HEK293T (cell line): ENCODE data around the gene DAP.

ENCODE experiments used
- CTCF ChIA-PET: fragments of 350-600 bp; formaldehyde crosslinking; extraction: SDS; loops from one replicate; lab custom pipeline; 2021; ENCODE audit warnings: antibody characterized with exemption, inconsistent platforms; lab: Yijun Ruan, JAX
- POLR2A ChIA-PET: fragments of 350-600 bp; formaldehyde crosslinking; extraction: SDS; loops from one replicate; lab custom pipeline; 2020; ENCODE audit warnings: antibody characterized with exemption, inconsistent platforms; lab: Yijun Ruan, JAX
- DNase-seq: peaks from one replicate; pipeline ENCODE4 v3.0.0; 2012; ENCODE audit warnings: mixed read lengths; ENCODE audit errors: extremely low spot score
- ARNT ChIP-seq: fragments of 450-650 bp; IDR thresholded peaks from 2 replicates; pipeline ENCODE4 v1.6.1; 2017; ENCODE audit warnings: mild to moderate bottlenecking
- BHLHE40 ChIP-seq: fragments of 450-650 bp; IDR thresholded peaks from 2 replicates; pipeline ENCODE4 v1.6.1; 2016; ENCODE audit warnings: mild to moderate bottlenecking, moderate library complexity, borderline replicate concordance
- CTBP1 ChIP-seq: fragments of 450-650 bp; IDR thresholded peaks from 2 replicates; pipeline ENCODE4 v1.6.1; 2016; ENCODE audit warnings: borderline replicate concordance
- ELF4 ChIP-seq: fragments of 450-650 bp; IDR thresholded peaks from 2 replicates; pipeline ENCODE4 v1.6.1; 2017; ENCODE audit warnings: antibody characterized with exemption
- FOXA1 ChIP-seq: fragments of 450-650 bp; IDR thresholded peaks from 2 replicates; pipeline ENCODE4 v1.6.1; 2016; ENCODE audit warnings: mild to moderate bottlenecking
- FOXK2 ChIP-seq: fragments of 450-650 bp; IDR thresholded peaks from 2 replicates; pipeline ENCODE4 v1.6.1; 2016; ENCODE audit warnings: mild to moderate bottlenecking
- FOXM1 ChIP-seq: fragments of 450-650 bp; IDR thresholded peaks from 2 replicates; pipeline ENCODE4 v1.6.1; 2017; ENCODE audit warnings: mild to moderate bottlenecking, borderline replicate concordance
- HDGF ChIP-seq: fragments of 450-650 bp; IDR thresholded peaks from 2 replicates; pipeline ENCODE4 v1.6.1; 2017; ENCODE audit warnings: antibody characterized with exemption, borderline replicate concordance
- L3MBTL2 ChIP-seq: fragments of 450-650 bp; conservative IDR thresholded peaks from 2 replicates; pipeline ENCODE4 v1.6.1; 2016; ENCODE audit warnings: mild to moderate bottlenecking
- LEF1 ChIP-seq: fragments of 450-650 bp; IDR thresholded peaks from 2 replicates; pipeline ENCODE4 v1.6.1; 2017; ENCODE audit warnings: mild to moderate bottlenecking, borderline replicate concordance
- NFRKB ChIP-seq: fragments of 450-650 bp; IDR thresholded peaks from 2 replicates; pipeline ENCODE4 v1.6.1; 2016; ENCODE audit warnings: mild to moderate bottlenecking, moderate library complexity
- SP1 ChIP-seq: fragments of 450-650 bp; IDR thresholded peaks from 2 replicates; pipeline ENCODE4 v1.6.1; 2017
- SUZ12 ChIP-seq: fragments of 450-650 bp; IDR thresholded peaks from 2 replicates; pipeline ENCODE4 v1.6.1; 2016; ENCODE audit warnings: mild to moderate bottlenecking
- TARDBP ChIP-seq: fragments of 450-650 bp; IDR thresholded peaks from 2 replicates; pipeline ENCODE4 v1.6.1; 2016
- ZNF384 ChIP-seq: fragments of 450-650 bp; IDR thresholded peaks from 2 replicates; pipeline ENCODE4 v1.6.1; 2016
- TF ChIP-seq, protein P1 (sequence below): fragments of 450-650 bp; IDR thresholded peaks from 2 replicates; pipeline ENCODE4 v1.6.1; 2016

The DAP gene

DNA sequence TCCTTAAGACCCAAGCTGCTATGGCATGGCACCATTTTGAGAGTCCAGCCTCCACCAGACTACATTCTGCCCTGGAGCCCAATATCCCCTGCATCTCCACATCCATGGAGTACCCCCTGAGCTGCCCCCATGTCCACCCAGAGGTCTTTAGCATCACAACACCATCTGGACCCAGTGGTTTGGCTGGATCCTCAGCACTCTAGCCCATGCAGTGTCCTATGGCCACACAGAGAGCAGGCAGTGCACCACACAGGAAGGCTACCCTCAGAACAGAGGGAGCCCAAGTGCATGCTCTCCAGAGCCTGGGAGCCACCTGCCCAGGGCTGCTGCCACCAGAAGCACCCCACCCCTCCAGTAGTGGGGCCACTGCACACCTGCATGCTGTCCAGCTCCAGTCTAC, 18.6 kb upstream of the DAP start:
- no peak for TF ChIP-seq TARDBP
- ChIA-PET CTCF (no interaction called here), POLR2A (interaction anchor here (1.8 kb wide), 1 partner anchor 19 kb away, joined by 5 read pairs; the partner anchor contains the start of gene DAP)
- no peak for DNase-seq

DNA sequence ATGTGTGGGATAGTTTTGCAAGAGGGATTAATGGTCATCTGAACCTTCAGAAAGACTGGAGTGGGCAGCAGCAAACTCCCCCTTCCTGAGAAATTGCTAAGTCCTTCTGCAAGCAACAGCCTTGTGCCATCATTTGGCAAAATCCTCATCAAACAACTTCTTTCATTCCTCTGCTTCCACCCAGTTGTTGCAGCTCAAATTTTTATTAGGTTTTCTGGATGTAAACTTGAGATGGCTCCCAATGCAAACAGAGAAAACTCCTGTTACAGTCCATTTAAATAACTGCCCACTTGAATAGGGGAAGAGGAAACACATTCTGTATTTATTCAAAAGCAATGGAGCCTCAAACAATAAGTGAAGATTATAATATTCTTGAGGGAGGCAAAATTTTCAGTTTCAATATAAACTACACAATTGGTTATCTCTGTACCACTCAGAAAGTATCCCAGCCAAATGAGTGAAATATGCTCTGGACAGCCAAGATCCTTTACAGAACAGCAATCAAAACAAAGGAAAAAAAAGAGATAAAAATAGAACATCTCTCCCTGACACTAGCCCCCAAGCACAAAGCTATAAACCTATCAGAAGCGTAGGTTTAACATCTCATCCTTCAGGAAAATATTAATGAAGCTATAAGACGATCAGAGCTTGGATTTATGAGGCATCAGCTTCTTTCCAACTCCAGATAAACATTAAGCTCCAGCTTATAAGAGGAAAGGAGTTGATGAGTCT, 17.3 kb upstream of the DAP start:
- POLR2A ChIA-PET = no interaction called here
- TF ChIP-seq NFRKB (no peak), HDGF (no peak), CTBP1 (no peak), LEF1 (no peak), FOXM1 (no peak), BHLHE40 (no peak), SUZ12 (no peak), TARDBP (no peak), ZNF384 (no peak), FOXK2 (no peak), ARNT (no peak), SP1 (no peak), ELF4 (no peak), L3MBTL2 (no peak), FOXA1 (no peak)
- TF ChIP-seq, protein P1, sequence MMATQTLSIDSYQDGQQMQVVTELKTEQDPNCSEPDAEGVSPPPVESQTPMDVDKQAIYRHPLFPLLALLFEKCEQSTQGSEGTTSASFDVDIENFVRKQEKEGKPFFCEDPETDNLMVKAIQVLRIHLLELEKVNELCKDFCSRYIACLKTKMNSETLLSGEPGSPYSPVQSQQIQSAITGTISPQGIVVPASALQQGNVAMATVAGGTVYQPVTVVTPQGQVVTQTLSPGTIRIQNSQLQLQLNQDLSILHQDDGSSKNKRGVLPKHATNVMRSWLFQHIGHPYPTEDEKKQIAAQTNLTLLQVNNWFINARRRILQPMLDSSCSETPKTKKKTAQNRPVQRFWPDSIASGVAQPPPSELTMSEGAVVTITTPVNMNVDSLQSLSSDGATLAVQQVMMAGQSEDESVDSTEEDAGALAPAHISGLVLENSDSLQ = no peak
- DNase-seq = no peak
- CTCF ChIA-PET = interaction anchor here (0.7 kb wide), 1 partner anchor 86 kb away, joined by 3 read pairs; no protein-coding TSS in a partner anchor

DNA sequence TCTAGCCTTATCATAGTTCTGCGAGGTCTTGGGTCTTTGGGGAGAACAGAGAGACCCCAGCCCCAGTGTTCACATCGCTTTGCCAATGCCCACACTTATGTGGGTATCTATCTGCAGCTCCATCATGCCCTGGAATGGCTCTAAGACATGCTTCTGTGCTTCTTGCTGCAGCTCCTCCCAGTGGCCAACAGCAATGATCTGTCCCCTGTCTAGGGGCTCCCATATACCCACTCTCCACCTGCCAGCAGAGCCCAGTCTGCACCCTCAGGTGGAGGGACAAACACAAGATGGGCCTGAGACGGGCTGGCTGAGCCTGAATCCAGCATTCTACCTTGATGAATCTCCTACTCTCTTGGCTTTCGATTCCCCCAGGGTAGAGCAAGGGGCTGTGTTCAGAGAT, 14.6 kb upstream of the DAP start:
- ChIA-PET CTCF (interaction anchor here (0.6 to 1.1 kb wide), 3 partner anchors 22 to 82 kb away, joined by 3 read pairs; no protein-coding TSS in a partner anchor), POLR2A (no interaction called here)
- TF ChIP-seq LEF1 = no peak
- no peak for TF ChIP-seq BHLHE40
- TF ChIP-seq, protein P1 = no peak
- no peak for TF ChIP-seq SUZ12
- TF ChIP-seq ARNT = no peak
- no peak for TF ChIP-seq FOXM1
- no peak for TF ChIP-seq FOXK2
- TF ChIP-seq CTBP1 = no peak
- TF ChIP-seq SP1 = no peak
- no peak for TF ChIP-seq NFRKB
- no peak for TF ChIP-seq ZNF384
- TF ChIP-seq HDGF = no peak
- TF ChIP-seq TARDBP = no peak
- TF ChIP-seq ELF4 = no peak
- TF ChIP-seq L3MBTL2 = no peak
- TF ChIP-seq FOXA1 = no peak
- no peak for DNase-seq

DNA sequence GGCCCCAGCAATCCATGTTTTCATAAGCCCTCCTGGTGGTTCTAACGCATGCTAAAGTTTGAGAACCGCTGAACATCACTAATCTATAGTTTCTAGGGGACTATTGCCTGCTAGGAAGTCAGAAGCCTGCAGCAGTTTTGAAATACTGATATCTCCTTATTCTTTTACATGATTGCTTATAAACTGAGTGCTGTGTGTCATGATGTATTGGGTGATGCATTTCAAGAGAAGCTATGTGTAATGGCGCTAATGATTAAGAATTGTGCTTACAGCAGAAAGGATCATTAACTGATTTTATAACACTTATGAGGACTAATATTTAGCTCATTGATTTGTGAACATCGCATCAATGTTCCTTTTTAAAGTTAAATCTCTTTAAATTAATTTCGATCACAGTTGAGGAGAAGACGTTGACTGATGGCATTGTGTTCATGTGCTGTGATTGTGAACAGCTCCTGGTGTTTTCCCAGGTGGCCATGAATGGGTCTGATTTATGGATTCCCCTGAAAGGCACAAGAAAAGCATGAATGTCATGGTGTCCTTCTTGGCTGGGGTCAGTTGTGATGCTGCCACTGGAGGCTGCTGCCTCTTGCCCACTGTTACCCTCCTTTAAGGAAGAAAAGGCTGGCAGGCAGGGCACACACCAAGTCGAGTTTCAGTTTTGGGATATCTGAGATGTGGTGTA, 12.0 kb upstream of the DAP start:
- no peak for TF ChIP-seq CTBP1
- no peak for TF ChIP-seq NFRKB
- TF ChIP-seq LEF1 = no peak
- no peak for TF ChIP-seq ARNT
- TF ChIP-seq ELF4 = no peak
- no peak for TF ChIP-seq FOXA1
- TF ChIP-seq FOXK2 = no peak
- no peak for TF ChIP-seq SUZ12
- no peak for TF ChIP-seq BHLHE40
- TF ChIP-seq ZNF384 = no peak
- TF ChIP-seq SP1 = no peak
- no peak for TF ChIP-seq TARDBP
- TF ChIP-seq, protein P1 = no peak
- TF ChIP-seq HDGF = no peak
- no peak for TF ChIP-seq L3MBTL2
- no peak for TF ChIP-seq FOXM1
- ChIA-PET CTCF (no interaction called here), POLR2A (no interaction called here)
- DNase-seq = no peak

DNA sequence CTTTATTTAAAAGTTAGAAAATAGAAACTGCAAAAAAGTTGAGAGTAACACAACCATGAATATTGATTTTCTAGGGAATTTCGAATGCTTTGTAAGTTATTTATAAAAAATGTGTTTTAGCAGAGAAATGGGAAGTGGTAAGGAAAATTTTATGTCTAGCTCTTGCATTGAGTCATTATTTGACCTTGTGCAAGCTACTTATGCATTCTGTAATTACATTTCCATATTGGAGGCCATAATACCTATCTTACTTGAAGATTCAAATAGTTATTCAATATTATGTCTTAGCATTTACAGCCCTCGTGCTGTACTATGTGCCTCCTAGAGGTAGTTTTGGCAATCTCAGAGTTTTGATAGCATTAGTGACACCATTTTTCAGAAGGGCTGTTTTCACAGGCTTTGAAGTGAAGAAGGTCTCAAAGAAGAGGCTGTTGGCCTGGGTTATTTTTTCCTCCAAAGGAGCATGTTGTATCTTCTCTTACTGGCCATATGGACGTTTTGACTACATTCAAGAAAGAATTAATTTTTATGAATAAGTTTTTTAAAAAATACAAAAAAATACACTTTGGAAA, 7.4 kb upstream of the DAP start:
- POLR2A ChIA-PET = no interaction called here
- no peak for TF ChIP-seq FOXK2
- TF ChIP-seq CTBP1 = no peak
- no peak for TF ChIP-seq SUZ12
- TF ChIP-seq, protein P1 = no peak
- no peak for TF ChIP-seq HDGF
- no peak for TF ChIP-seq ELF4
- no peak for TF ChIP-seq ZNF384
- TF ChIP-seq ARNT = no peak
- no peak for TF ChIP-seq L3MBTL2
- TF ChIP-seq TARDBP = no peak
- no peak for TF ChIP-seq SP1
- no peak for TF ChIP-seq FOXA1
- no peak for TF ChIP-seq LEF1
- TF ChIP-seq NFRKB = no peak
- no peak for TF ChIP-seq FOXM1
- no peak for TF ChIP-seq BHLHE40
- CTCF ChIA-PET = no interaction called here
- DNase-seq = no peak
